ENCODE data around the gene TRERF1.

GRCh38 chr6:42366011-42366705 lies 85.6 kb downstream of the TRERF1 start:
- TF ChIP-seq FOXP2 (optimal IDR thresholded peaks at IDR 0.05; ENCODE audit: control extremely low read depth, extremely low read length, insufficient read depth), result no peak
- no peak for TF ChIP-seq POLR2AphosphoS5 (IDR thresholded peaks at IDR 0.05; ENCODE audit: borderline replicate concordance, low read depth, low read length)

All from SK-N-MC (cell line).